ENCODE data around the gene KCNQ5.

The KCNQ5 gene

GRCh38 chr6:72657407-72658197, 35.7 kb downstream of the KCNQ5 start:
- no peaks in the 10 kb centered on the region for H3K4me1 ChIP-seq (ENCODE audit: control insufficient read depth, insufficient read depth, low read length)
- no peaks in the 10 kb centered on the region for H3K36me3 ChIP-seq (ENCODE audit: control insufficient read depth, insufficient read depth, low read length, severe bottlenecking)
- H3K4me3 ChIP-seq (ENCODE audit: low read length), result no peak overlapping the region
- no peak overlapping the region for H3K9ac ChIP-seq (ENCODE audit: low read length)
- no peaks in the 10 kb centered on the region for H3K9me3 ChIP-seq (ENCODE audit: control insufficient read depth, low read length)
- H3K27me3 ChIP-seq (replicated peaks; ENCODE audit: control insufficient read depth, insufficient read depth, low read length), result peaks cover 5% of the 10 kb centered on the region
- DNase-seq (ENCODE audit: low read depth), result peak; percentile 64

GRCh38 chr6:72659754-72660153, 37.9 kb downstream of the KCNQ5 start:
- no peaks in the 10 kb centered on the region for H3K4me1 ChIP-seq (ENCODE audit: control insufficient read depth, insufficient read depth, low read length)
- H3K9me3 ChIP-seq (ENCODE audit: control insufficient read depth, low read length), result no peaks in the 10 kb centered on the region
- H3K27me3 ChIP-seq (replicated peaks; ENCODE audit: control insufficient read depth, insufficient read depth, low read length), result no peaks in the 10 kb centered on the region
- no peaks in the 10 kb centered on the region for H3K36me3 ChIP-seq (ENCODE audit: control insufficient read depth, insufficient read depth, low read length, severe bottlenecking)
- DNase-seq (ENCODE audit: low read depth), result no peak
- H3K9ac ChIP-seq (ENCODE audit: low read length), result no peak overlapping the region
- no peak overlapping the region for H3K4me3 ChIP-seq (ENCODE audit: low read length)

GRCh38 chr6:72661411-72661810, 39.5 kb downstream of the KCNQ5 start:
- no peak for DNase-seq (ENCODE audit: low read depth)
- Histone ChIP-seq H3K27me3 (replicated peaks; ENCODE audit: control insufficient read depth, insufficient read depth, low read length) (no peaks in the 10 kb centered on the region), H3K9ac (ENCODE audit: low read length) (no peak overlapping the region), H3K36me3 (ENCODE audit: control insufficient read depth, insufficient read depth, low read length, severe bottlenecking) (no peaks in the 10 kb centered on the region), H3K9me3 (ENCODE audit: control insufficient read depth, low read length) (no peaks in the 10 kb centered on the region), H3K4me1 (ENCODE audit: control insufficient read depth, insufficient read depth, low read length) (no peaks in the 10 kb centered on the region), H3K4me3 (ENCODE audit: low read length) (no peak overlapping the region)

- Histone ChIP-seq H3K9me3 (ENCODE audit: control insufficient read depth, low read length) (peaks cover 4% of the 10 kb centered on the region), H3K9ac (ENCODE audit: low read length) (no peak overlapping the region), H3K36me3 (ENCODE audit: control insufficient read depth, insufficient read depth, low read length, severe bottlenecking) (no peaks in the 10 kb centered on the region), H3K4me3 (ENCODE audit: low read length) (no peak overlapping the region), H3K4me1 (ENCODE audit: control insufficient read depth, insufficient read depth, low read length) (no peaks in the 10 kb centered on the region), H3K27me3 (replicated peaks; ENCODE audit: control insufficient read depth, insufficient read depth, low read length) (no peaks in the 10 kb centered on the region)
- DNase-seq (ENCODE audit: low read depth), result no peak
These were observed 43.7 kb downstream of the KCNQ5 start for GRCh38 chr6:72665599-72665998.

GRCh38 chr6:72669324-72669723, 47.5 kb downstream of the KCNQ5 start:
- no peaks in the 10 kb centered on the region for H3K4me1 ChIP-seq (ENCODE audit: control insufficient read depth, insufficient read depth, low read length)
- H3K36me3 ChIP-seq (ENCODE audit: control insufficient read depth, insufficient read depth, low read length, severe bottlenecking), result no peaks in the 10 kb centered on the region
- H3K9ac ChIP-seq (ENCODE audit: low read length), result no peak overlapping the region
- DNase-seq (ENCODE audit: low read depth), result no peak
- peaks cover 4% of the 10 kb centered on the region for H3K9me3 ChIP-seq (ENCODE audit: control insufficient read depth, low read length)
- no peaks in the 10 kb centered on the region for H3K27me3 ChIP-seq (replicated peaks; ENCODE audit: control insufficient read depth, insufficient read depth, low read length)
- H3K4me3 ChIP-seq (ENCODE audit: low read length), result no peak overlapping the region

GRCh38 chr6:72672906-72673305, 51.0 kb downstream of the KCNQ5 start:
- no peak overlapping the region for H3K4me3 ChIP-seq (ENCODE audit: low read length)
- DNase-seq (ENCODE audit: low read depth), result no peak
- H3K9ac ChIP-seq (ENCODE audit: low read length), result no peak overlapping the region
- H3K36me3 ChIP-seq (ENCODE audit: control insufficient read depth, insufficient read depth, low read length, severe bottlenecking), result no peaks in the 10 kb centered on the region
- H3K9me3 ChIP-seq (ENCODE audit: control insufficient read depth, low read length), result no peaks in the 10 kb centered on the region
- H3K27me3 ChIP-seq (replicated peaks; ENCODE audit: control insufficient read depth, insufficient read depth, low read length), result no peaks in the 10 kb centered on the region
- H3K4me1 ChIP-seq (ENCODE audit: control insufficient read depth, insufficient read depth, low read length), result no peaks in the 10 kb centered on the region

- no peak for DNase-seq (ENCODE audit: low read depth)
- Histone ChIP-seq H3K4me3 (ENCODE audit: low read length) (no peak overlapping the region), H3K9ac (ENCODE audit: low read length) (no peak overlapping the region), H3K27me3 (replicated peaks; ENCODE audit: control insufficient read depth, insufficient read depth, low read length) (no peaks in the 10 kb centered on the region), H3K4me1 (ENCODE audit: control insufficient read depth, insufficient read depth, low read length) (no peaks in the 10 kb centered on the region), H3K9me3 (ENCODE audit: control insufficient read depth, low read length) (no peaks in the 10 kb centered on the region), H3K36me3 (ENCODE audit: control insufficient read depth, insufficient read depth, low read length, severe bottlenecking) (no peaks in the 10 kb centered on the region)
These were observed 53.0 kb downstream of the KCNQ5 start for GRCh38 chr6:72674842-72675241.

GRCh38 chr6:72675396-72675795, 53.5 kb downstream of the KCNQ5 start:
- DNase-seq (ENCODE audit: low read depth), result peak; percentile 30
- H3K4me3 ChIP-seq (ENCODE audit: low read length), result no peak overlapping the region
- H3K9me3 ChIP-seq (ENCODE audit: control insufficient read depth, low read length), result no peaks in the 10 kb centered on the region
- H3K36me3 ChIP-seq (ENCODE audit: control insufficient read depth, insufficient read depth, low read length, severe bottlenecking), result no peaks in the 10 kb centered on the region
- no peaks in the 10 kb centered on the region for H3K4me1 ChIP-seq (ENCODE audit: control insufficient read depth, insufficient read depth, low read length)
- H3K27me3 ChIP-seq (replicated peaks; ENCODE audit: control insufficient read depth, insufficient read depth, low read length), result no peaks in the 10 kb centered on the region
- H3K9ac ChIP-seq (ENCODE audit: low read length), result no peak overlapping the region

GRCh38 chr6:72676995-72677394, 55.1 kb downstream of the KCNQ5 start:
- Histone ChIP-seq H3K36me3 (ENCODE audit: control insufficient read depth, insufficient read depth, low read length, severe bottlenecking) (no peaks in the 10 kb centered on the region), H3K4me1 (ENCODE audit: control insufficient read depth, insufficient read depth, low read length) (no peaks in the 10 kb centered on the region), H3K27me3 (replicated peaks; ENCODE audit: control insufficient read depth, insufficient read depth, low read length) (no peaks in the 10 kb centered on the region), H3K9me3 (ENCODE audit: control insufficient read depth, low read length) (no peaks in the 10 kb centered on the region), H3K9ac (ENCODE audit: low read length) (no peak overlapping the region), H3K4me3 (ENCODE audit: low read length) (no peak overlapping the region)
- DNase-seq (ENCODE audit: low read depth), result no peak

- Histone ChIP-seq H3K4me3 (ENCODE audit: low read length) (no peak overlapping the region), H3K9me3 (ENCODE audit: control insufficient read depth, low read length) (no peaks in the 10 kb centered on the region), H3K4me1 (ENCODE audit: control insufficient read depth, insufficient read depth, low read length) (no peaks in the 10 kb centered on the region), H3K9ac (ENCODE audit: low read length) (no peak overlapping the region), H3K27me3 (replicated peaks; ENCODE audit: control insufficient read depth, insufficient read depth, low read length) (no peaks in the 10 kb centered on the region), H3K36me3 (ENCODE audit: control insufficient read depth, insufficient read depth, low read length, severe bottlenecking) (no peaks in the 10 kb centered on the region)
- DNase-seq (ENCODE audit: low read depth), result no peak
These were observed 55.9 kb downstream of the KCNQ5 start for GRCh38 chr6:72677740-72678139.

GRCh38 chr6:72683797-72684196, 61.9 kb downstream of the KCNQ5 start:
- Histone ChIP-seq H3K9me3 (ENCODE audit: control insufficient read depth, low read length) (no peaks in the 10 kb centered on the region), H3K9ac (ENCODE audit: low read length) (no peak overlapping the region), H3K4me1 (ENCODE audit: control insufficient read depth, insufficient read depth, low read length) (no peaks in the 10 kb centered on the region), H3K36me3 (ENCODE audit: control insufficient read depth, insufficient read depth, low read length, severe bottlenecking) (no peaks in the 10 kb centered on the region), H3K27me3 (replicated peaks; ENCODE audit: control insufficient read depth, insufficient read depth, low read length) (no peaks in the 10 kb centered on the region), H3K4me3 (ENCODE audit: low read length) (no peak overlapping the region)
- no peak for DNase-seq (ENCODE audit: low read depth)

All from adipocyte (in vitro differentiated cells).